NCI-H2196 (cell line): ENCODE results near the gene CCDC6.

Experiments used
- DNase-seq: peaks from one replicate; lab custom pipeline; 2025; ENCODE audit not compliant: unreplicated experiment; lab: John Stamatoyannopoulos, UW

CCDC6 gene

GRCh38 chr10:59854571-59854970, 51.8 kb downstream of the CCDC6 start:
- no peak for DNase-seq

- DNase-seq = no peak
These were observed 53.7 kb downstream of the CCDC6 start for GRCh38 chr10:59852670-59853069.

GRCh38 chr10:59851864-59852263, 54.5 kb downstream of the CCDC6 start:
- no peak for DNase-seq

- DNase-seq = no peak
These were observed 58.5 kb downstream of the CCDC6 start for GRCh38 chr10:59847888-59848287.

GRCh38 chr10:59847326-59847725, 59.0 kb downstream of the CCDC6 start:
- DNase-seq = no peak

GRCh38 chr10:59844436-59844835, 61.9 kb downstream of the CCDC6 start:
- no peak for DNase-seq

GRCh38 chr10:59843748-59844147, 62.6 kb downstream of the CCDC6 start:
- peak; percentile 2 for DNase-seq

- DNase-seq = no peak
These were observed 66.8 kb downstream of the CCDC6 start for GRCh38 chr10:59839576-59839975.

- DNase-seq = no peak
These were observed 68.1 kb downstream of the CCDC6 start for GRCh38 chr10:59838085-59838789.

- no peak for DNase-seq
These were observed 72.5 kb downstream of the CCDC6 start for GRCh38 chr10:59833810-59834209.

- no peak for DNase-seq
These were observed 73.8 kb downstream of the CCDC6 start for GRCh38 chr10:59832506-59832905.

GRCh38 chr10:59831658-59832503, 74.5 kb downstream of the CCDC6 start:
- no peak for DNase-seq

GRCh38 chr10:59830601-59831259, 75.6 kb downstream of the CCDC6 start:
- DNase-seq = peak; percentile 18

- no peak for DNase-seq
These were observed 76.8 kb downstream of the CCDC6 start for GRCh38 chr10:59829601-59830000.

- no peak for DNase-seq
These were observed 77.3 kb downstream of the CCDC6 start for GRCh38 chr10:59829024-59829423.

- DNase-seq = no peak
These were observed 80.4 kb downstream of the CCDC6 start for GRCh38 chr10:59825932-59826331.

GRCh38 chr10:59823751-59824150, 82.6 kb downstream of the CCDC6 start:
- no peak for DNase-seq

- DNase-seq = no peak
These were observed 83.2 kb downstream of the CCDC6 start for GRCh38 chr10:59823111-59823510.

GRCh38 chr10:59820471-59820870, 85.9 kb downstream of the CCDC6 start:
- no peak for DNase-seq

GRCh38 chr10:59819683-59820082, 86.7 kb downstream of the CCDC6 start:
- DNase-seq = no peak

GRCh38 chr10:59819265-59819664, 87.1 kb downstream of the CCDC6 start:
- no peak for DNase-seq

- no peak for DNase-seq
These were observed 88.6 kb downstream of the CCDC6 start for GRCh38 chr10:59817773-59818172.
